ENCODE measurements around the gene ETV4. TPM values are rescaled to one million over a fixed set of nuclear protein-coding genes. Genes with fewer than 3 reads are reported as not detected.
"Not testable (repeated sequence)": the region's sequence is repeated elsewhere in the genome, so short reads cannot be mapped to it uniquely, and the experiment has no call there.

Gene ETV4
- total RNA-seq, 1 donor from 2014 or later, result 0.65 TPM

DNA sequence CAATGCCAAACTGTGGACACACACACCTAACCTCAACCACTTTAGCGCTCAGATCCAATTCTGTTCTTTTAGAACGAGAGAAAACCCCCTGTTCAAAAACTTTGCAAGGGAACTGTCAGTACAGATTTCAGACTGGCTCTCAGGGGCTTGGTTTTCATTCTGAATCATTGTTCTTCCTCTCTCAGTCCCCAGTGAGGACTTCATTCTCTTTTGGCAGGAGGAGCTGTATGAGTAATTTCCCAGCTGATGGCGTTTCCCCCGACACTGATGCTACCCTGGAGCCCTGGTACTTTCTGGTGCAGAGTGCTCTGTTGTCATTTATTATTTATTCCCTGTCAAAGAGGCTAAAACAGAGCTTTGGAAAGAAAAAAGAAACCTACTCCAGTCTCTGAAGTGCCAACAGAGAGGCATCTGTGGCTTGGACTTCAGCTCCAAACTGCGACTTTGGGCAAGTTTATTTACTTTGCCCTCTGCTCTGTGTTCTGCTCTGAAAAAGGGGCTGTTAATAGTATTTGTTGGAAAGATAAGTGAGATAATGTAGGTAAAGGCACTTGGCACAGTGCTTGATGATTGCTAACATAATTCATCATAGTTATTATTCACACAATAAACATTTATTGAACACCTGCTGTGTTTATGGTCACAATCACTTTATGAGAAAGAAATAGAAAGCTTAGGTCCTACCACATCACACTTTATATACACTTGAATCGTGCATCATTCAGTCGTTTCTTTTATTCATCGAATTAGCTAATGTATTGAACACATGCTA lies 28.3 kb downstream of the ETV4 start:
- DNase-seq (ENCODE audit: low spot score) (no peak), ATAC-seq (no peak)

DNA sequence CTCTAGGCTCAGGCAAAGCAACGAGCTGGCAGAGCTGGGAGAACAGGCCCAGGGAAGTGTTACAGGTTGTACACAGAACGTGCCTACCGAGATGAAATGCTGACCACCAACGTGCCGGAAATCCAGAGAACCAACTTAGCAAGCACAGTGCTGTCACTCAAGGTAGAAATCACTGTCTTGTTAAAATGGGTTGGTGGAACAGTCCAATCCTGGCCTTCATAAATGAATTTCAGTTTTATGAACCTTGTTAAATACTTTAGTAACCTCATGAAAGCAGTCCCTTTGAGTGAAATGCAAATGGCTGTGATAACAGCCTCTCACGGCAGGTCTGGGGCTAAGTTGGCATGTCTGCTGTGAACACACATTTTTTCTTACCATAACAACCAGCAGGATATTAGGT lies 29.0 kb downstream of the ETV4 start:
- ATAC-seq (no peak), DNase-seq (ENCODE audit: low spot score) (no peak)

DNA sequence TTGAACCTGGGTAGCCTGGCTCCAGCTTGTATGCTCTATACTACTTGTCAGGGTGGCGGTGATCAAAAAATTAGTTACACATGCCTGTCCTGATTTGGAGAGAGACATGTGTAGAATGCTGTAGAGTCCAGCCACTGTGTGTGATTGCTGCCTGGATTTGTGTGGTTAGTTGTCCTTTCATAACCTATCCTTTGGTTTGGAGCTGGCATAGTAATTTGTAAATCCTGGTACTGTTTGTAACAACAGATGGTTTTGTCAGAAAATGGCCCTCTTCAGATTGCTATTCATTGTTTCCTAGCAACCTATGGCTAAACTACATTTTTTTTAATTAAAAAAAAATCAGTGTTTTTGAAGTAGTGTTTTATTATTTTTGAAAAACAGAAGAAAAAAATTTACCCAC lies 30.5 kb downstream of the ETV4 start:
- ATAC-seq (no peak), DNase-seq (ENCODE audit: low spot score) (no peak)

DNA sequence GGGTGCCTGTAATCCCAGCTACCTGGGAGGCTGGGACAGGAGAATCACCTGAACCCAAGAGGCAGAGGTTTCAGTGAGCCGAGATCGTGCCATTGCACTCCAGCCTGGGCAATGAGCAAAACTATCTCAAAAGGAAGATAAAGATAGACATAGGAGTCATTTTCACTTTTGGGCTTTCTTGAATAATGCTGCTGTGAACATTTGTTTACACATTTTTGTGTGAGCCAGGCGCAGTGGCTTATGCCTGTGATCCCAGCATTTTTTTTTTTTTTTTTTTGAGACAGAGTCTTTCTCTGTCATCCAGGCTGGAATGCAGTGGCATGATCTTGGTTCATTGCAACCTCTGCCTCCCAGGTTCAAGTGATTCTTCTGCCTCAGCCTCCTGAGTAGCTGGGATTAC lies 34.9 kb downstream of the ETV4 start:
- ATAC-seq, result not testable (repeated sequence)
- peak; percentile 1 for DNase-seq (ENCODE audit: low spot score)

DNA sequence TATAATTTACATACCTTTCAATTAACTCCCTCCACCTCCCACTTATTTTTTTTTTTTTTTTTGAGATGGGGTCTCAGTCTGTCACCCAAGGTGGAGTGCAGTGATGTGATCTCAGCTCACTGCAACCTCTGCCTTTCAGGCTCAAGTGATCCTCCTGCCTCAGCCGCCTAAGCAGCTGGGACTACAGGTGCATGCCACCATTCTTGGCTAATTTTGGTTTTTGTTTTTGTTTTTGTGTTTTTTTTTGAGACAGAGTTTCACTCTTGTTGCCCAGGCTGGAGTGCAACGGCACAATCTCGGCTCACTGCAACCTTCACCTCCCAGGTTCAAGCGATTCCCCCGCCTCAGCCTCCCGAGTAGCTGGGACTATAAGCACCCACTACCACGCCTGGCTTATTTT lies 36.7 kb downstream of the ETV4 start:
- not testable (repeated sequence) for DNase-seq (ENCODE audit: low spot score); ATAC-seq

DNA sequence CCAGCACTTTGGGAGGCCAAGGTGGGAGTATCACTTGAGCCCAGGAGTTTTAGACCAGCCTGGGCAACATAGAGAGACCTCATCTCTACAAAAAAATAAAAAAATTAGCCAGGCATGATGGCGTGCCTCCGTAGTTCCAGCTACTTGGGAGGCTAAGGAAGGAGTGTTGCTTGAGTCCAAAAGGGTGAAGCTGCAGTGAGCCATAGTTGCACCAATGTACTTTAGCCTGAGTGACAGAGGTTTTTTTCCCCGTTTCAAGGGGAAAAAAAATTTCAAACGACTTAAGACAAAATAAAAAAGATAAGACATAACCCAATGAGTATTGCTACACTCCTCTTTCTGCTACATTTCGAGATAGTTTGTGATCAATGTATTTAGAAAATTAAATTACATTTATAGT lies 55.5 kb downstream of the ETV4 start:
- no peak for ATAC-seq
- no peak for DNase-seq (ENCODE audit: low spot score)

DNA sequence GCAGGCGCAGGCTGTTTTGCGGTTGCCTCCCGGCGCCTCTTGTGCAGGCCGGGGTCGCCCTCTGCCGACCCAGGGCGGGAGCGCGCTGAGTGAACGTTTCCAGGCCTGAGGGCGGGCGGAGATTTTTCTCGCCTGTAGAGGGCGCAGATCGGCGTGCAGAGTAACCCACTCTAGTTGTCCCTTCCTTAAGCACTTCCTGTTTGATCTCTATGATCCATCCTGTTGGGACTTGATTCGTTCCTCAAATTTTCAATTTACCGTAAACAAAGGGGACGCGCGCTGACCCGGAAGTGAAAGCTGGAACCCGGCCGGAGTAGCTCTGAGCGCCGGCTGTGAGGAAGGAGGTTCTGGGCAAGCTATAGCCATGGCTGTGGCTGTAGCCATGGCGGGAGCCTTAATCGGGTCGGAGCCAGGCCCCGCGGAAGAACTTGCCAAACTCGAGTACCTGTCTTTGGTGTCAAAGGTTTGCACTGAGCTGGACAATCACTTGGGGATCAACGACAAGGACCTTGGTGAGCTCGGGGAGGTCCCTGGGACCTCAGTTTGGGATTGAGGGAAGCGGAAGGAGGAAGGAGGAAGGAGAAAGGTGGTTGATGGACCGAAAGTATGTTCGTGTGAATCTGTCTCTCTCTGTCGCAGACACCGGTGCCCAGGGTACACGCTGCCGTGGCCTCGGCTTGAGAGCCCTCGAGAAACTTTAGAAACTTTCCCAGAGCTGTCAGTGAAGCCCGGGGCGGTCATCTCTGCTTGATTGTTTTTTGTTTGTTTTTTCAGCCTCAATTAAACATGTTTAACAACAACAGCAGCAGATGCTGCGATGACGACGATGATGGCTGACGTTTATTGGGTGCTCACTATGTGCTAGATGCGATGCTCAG lies 62.2 kb downstream of the ETV4 start, which contains the start of gene DHX8:
Gene DHX8, plus strand, starts transcription at position 302 of the 878 bp plus-strand sequence. Its CDS starts 63 bp downstream, at position 365.
- peak; percentile 94 for ATAC-seq
- DNase-seq (ENCODE audit: low spot score), result peak; percentile 98

DNA sequence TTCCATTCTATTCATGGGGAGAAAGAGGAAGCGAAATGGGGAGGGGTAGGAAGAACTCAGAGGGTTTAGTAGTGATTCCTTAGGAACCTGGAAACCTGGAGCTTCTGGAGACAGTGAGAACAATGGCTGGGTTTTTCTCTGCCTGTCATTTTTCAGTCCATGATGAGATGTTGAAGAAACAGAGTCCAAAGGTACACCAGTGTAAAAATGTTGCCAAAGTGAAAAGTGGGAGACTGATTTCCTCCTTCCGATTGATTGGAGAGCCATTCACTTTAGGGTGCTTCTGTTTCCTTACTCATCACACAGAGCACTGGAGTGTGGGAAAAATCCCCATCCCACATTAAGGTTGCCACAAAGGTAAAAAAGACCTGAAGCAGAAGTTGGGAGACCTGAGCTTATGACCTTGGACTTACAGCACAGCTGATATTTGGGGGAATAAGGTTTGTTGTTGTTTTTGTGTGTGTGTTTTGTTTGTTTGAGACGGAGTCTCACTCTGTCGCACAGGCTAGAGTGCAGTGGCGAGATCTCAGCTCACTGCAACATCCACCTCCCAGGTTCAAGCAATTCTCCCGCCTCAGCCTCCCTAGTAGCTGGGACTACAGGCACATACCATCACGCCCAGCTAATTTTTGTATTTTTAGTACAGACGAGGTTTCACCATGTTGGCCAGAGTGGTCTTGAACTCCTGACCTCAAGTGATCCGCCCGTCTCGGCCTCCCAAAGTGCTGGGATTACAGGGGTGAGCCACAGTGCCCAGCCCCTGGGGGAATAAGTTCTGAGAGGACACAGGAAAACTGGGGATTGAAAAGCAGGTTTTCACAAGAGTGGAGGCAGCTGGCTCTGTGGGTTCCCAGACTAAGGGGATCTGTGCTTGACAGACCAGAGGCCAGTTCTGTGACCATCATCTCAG lies 63.8 kb downstream of the ETV4 start:
- ATAC-seq (no peak), DNase-seq (ENCODE audit: low spot score) (no peak)

DNA sequence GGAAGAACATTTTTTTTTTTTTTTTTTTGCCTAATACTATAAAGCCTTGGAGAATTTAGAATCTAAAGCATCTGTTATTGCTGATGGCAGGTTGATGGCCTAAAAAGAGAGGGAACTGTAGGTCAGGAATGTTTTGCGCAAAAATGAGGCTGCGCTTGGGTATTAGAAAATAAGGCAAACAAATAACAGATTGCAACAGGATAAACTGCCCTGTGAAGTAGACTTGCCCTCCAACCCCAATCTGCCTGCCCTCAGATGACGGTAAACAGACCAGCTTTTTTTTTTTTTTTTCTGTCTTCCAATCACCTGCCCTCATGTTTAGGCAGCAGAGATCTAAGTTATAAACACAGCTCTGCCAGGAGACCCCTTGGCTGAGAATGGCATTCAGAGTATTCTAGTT lies 66.2 kb downstream of the ETV4 start:
- peak; percentile 30 for ATAC-seq
- peak; percentile 77 for DNase-seq (ENCODE audit: low spot score)

Other genes starting within 250 kb of the ETV4 start
- gene ARL4D, start 147.3 kb downstream of the ETV4 start, total RNA-seq, result 15.4 TPM
- 13.7 TPM for gene DHX8, start 62.4 kb downstream of the ETV4 start, total RNA-seq
- gene MEOX1, start 115.6 kb upstream of the ETV4 start, total RNA-seq, result not detected
- gene SOST, start 212.5 kb upstream of the ETV4 start, total RNA-seq, result not detected
- 79.4 TPM for gene DUSP3, start 232.6 kb upstream of the ETV4 start, total RNA-seq
- not detected for gene CFAP97D1, start 234.1 kb upstream of the ETV4 start, total RNA-seq

All from left lobe of liver (tissue), 2 donors.